Vein endothelial cell (primary cell): ENCODE measurements around the gene LMBR1L. TPM values are rescaled to one million over a fixed set of nuclear protein-coding genes. Genes with fewer than 3 reads are reported as not detected.

Experiments used
- small RNA-seq: library from RNA; depleted of rRNA; stranded (forward); fragments of <200 nt; gene quantifications from one replicate; pipeline ENCODE3, GENCODE V24; 2012
- total RNA-seq: library from RNA; depleted of rRNA; stranded (reverse); fragments of >200 nt; gene quantifications from 2 replicates; pipeline ENCODE4 v1.2.3, GENCODE V29; 2012

Gene LMBR1L
- 72.9 and 91.5 TPM in 2 replicates for total RNA-seq

GRCh38 chr12:49110464-49111155 lies at the start of gene LMBR1L:
Gene LMBR1L, minus strand, starts transcription at chr12:49110847. Its CDS starts 292 bp downstream, at chr12:49110555.

GRCh38 chr12:49131051-49131893 lies 20.6 kb upstream of the LMBR1L start, which contains the start of gene TUBA1B:
Gene TUBA1B, minus strand, starts transcription at chr12:49131395. Its CDS starts 95 bp downstream, at chr12:49131300.

GRCh38 chr12:49094160-49094974 lies 16.3 kb downstream of the LMBR1L start, which contains the start of gene DHH:
Gene DHH, minus strand, starts transcription at chr12:49094801. Its CDS starts 289 bp downstream, at chr12:49094512.

GRCh38 chr12:49069507-49070346 lies 40.9 kb downstream of the LMBR1L start, which contains the start of gene RHEBL1:
Gene RHEBL1, minus strand, starts transcription at chr12:49069979. Its CDS starts 194 bp downstream, at chr12:49069785.

GRCh38 chr12:49060237-49061156 lies 50.1 kb downstream of the LMBR1L start, which contains the start of gene KMT2D:
Gene KMT2D, minus strand, starts transcription at chr12:49060794. Its CDS starts 5,470 bp downstream, at chr12:49055324.

Small RNAs within 50 kb of the gene (small RNA-seq; reads per million reads assigned to genes)
- not detected for gene RF00019

Other genes starting within 250 kb of the LMBR1L start
- 3.9 TPM in 2 replicates for gene RND1, start 245.0 kb downstream of the LMBR1L start, total RNA-seq
- gene FKBP11, start 185.4 kb downstream of the LMBR1L start, total RNA-seq: 19.1 and 23.8 TPM in 2 replicates
- gene ARF3, start 153.4 kb downstream of the LMBR1L start, total RNA-seq: 83.0 and 115 TPM in 2 replicates
- 0.10 and 0.33 TPM in 2 replicates for gene WNT10B, start 139.1 kb downstream of the LMBR1L start, total RNA-seq
- not detected in 2 replicates for gene WNT1, start 132.5 kb downstream of the LMBR1L start, total RNA-seq
- 0.19 and 0.65 TPM in 2 replicates for gene DDN, start 111.5 kb downstream of the LMBR1L start, total RNA-seq
- 58.9 and 74.1 TPM in 2 replicates for gene PRKAG1, start 92.1 kb downstream of the LMBR1L start, total RNA-seq
- gene KMT2D, start 50.1 kb downstream of the LMBR1L start, total RNA-seq: 45.7 and 68.0 TPM in 2 replicates
- gene RHEBL1, start 40.9 kb downstream of the LMBR1L start, total RNA-seq: 0.33 and 1.3 TPM in 2 replicates
- gene DHH, start 16.0 kb downstream of the LMBR1L start, total RNA-seq: 1.9 and 2.3 TPM in 2 replicates
- gene TUBA1B, start 20.5 kb upstream of the LMBR1L start, total RNA-seq: 1,955 and 2,646 TPM in 2 replicates
- gene TUBA1A, start 78.2 kb upstream of the LMBR1L start, total RNA-seq: 1,351 and 1,541 TPM in 2 replicates
- 577 and 800 TPM in 2 replicates for gene TUBA1C, start 154.2 kb upstream of the LMBR1L start, total RNA-seq
- not detected in 2 replicates for gene PRPH, start 184.3 kb upstream of the LMBR1L start, total RNA-seq
- 7.8 and 16.5 TPM in 2 replicates for gene TROAP, start 212.4 kb upstream of the LMBR1L start, total RNA-seq
- 0.10 TPM in 1 of 2 replicates, not detected in the other for gene C1QL4, start 226.3 kb upstream of the LMBR1L start, total RNA-seq
- 0.29 and 0.65 TPM in 2 replicates for gene DNAJC22, start 236.0 kb upstream of the LMBR1L start, total RNA-seq